ENCODE data around the gene ATP13A5. TPM values are rescaled to one million over a fixed set of nuclear protein-coding genes. Genes with fewer than 3 reads are reported as not detected.

Gene ATP13A5
- total RNA-seq, 1 donor from 2014 or later: not detected

GRCh38 chr3:193377591-193377990 is 962 bp downstream of the ATP13A5 start:
- TF ChIP-seq CTCF (IDR thresholded peaks at IDR 0.05; ENCODE audit: insufficient read depth, low read length, severe bottlenecking): no peak
- no peak for FAIRE-seq
- DNase-seq (ENCODE audit: low read depth): no peak
- Histone ChIP-seq H3K36me3 (ENCODE audit: control insufficient read depth, insufficient read depth, low read length) (no peaks in the 10 kb centered on the region), H3K27me3 (ENCODE audit: control insufficient read depth, insufficient read depth, low read length) (no peaks in the 10 kb centered on the region), H3K4me3 (ENCODE audit: low read depth, low read length) (no peak overlapping the region)

GRCh38 chr3:193375614-193376013 is 2.9 kb downstream of the ATP13A5 start:
- FAIRE-seq (no peak), DNase-seq (ENCODE audit: low read depth) (no peak)
- no peaks in the 10 kb centered on the region for H3K36me3 ChIP-seq (ENCODE audit: control insufficient read depth, insufficient read depth, low read length)
- TF ChIP-seq CTCF (IDR thresholded peaks at IDR 0.05; ENCODE audit: insufficient read depth, low read length, severe bottlenecking): no peak
- H3K4me3 ChIP-seq (ENCODE audit: low read depth, low read length): no peak overlapping the region
- H3K27me3 ChIP-seq (ENCODE audit: control insufficient read depth, insufficient read depth, low read length): no peaks in the 10 kb centered on the region

GRCh38 chr3:193372783-193373182 is 5.8 kb downstream of the ATP13A5 start:
- TF ChIP-seq CTCF (IDR thresholded peaks at IDR 0.05; ENCODE audit: insufficient read depth, low read length, severe bottlenecking): no peak
- FAIRE-seq: no peak
- Histone ChIP-seq H3K27me3 (ENCODE audit: control insufficient read depth, insufficient read depth, low read length) (no peaks in the 10 kb centered on the region), H3K4me3 (ENCODE audit: low read depth, low read length) (no peak overlapping the region), H3K36me3 (ENCODE audit: control insufficient read depth, insufficient read depth, low read length) (no peaks in the 10 kb centered on the region)
- DNase-seq (ENCODE audit: low read depth): no peak

- Histone ChIP-seq H3K4me3 (ENCODE audit: low read depth, low read length) (no peak overlapping the region), H3K36me3 (ENCODE audit: control insufficient read depth, insufficient read depth, low read length) (no peaks in the 10 kb centered on the region), H3K27me3 (ENCODE audit: control insufficient read depth, insufficient read depth, low read length) (no peaks in the 10 kb centered on the region)
- FAIRE-seq: no peak
- DNase-seq (ENCODE audit: low read depth): no peak
- TF ChIP-seq CTCF (IDR thresholded peaks at IDR 0.05; ENCODE audit: insufficient read depth, low read length, severe bottlenecking): no peak
These were observed 10.7 kb downstream of the ATP13A5 start for GRCh38 chr3:193367868-193368267.

- Histone ChIP-seq H3K36me3 (ENCODE audit: control insufficient read depth, insufficient read depth, low read length) (no peaks in the 10 kb centered on the region), H3K4me3 (ENCODE audit: low read depth, low read length) (no peak overlapping the region), H3K27me3 (ENCODE audit: control insufficient read depth, insufficient read depth, low read length) (no peaks in the 10 kb centered on the region)
- DNase-seq (ENCODE audit: low read depth): no peak
- no peak for FAIRE-seq
- no peak for TF ChIP-seq CTCF (IDR thresholded peaks at IDR 0.05; ENCODE audit: insufficient read depth, low read length, severe bottlenecking)
These were observed 21.3 kb downstream of the ATP13A5 start for GRCh38 chr3:193357291-193357690.

- Histone ChIP-seq H3K4me3 (ENCODE audit: low read depth, low read length) (no peak overlapping the region), H3K27me3 (ENCODE audit: control insufficient read depth, insufficient read depth, low read length) (no peaks in the 10 kb centered on the region), H3K36me3 (ENCODE audit: control insufficient read depth, insufficient read depth, low read length) (no peaks in the 10 kb centered on the region)
- FAIRE-seq (no peak), DNase-seq (ENCODE audit: low read depth) (no peak)
- no peak for TF ChIP-seq CTCF (IDR thresholded peaks at IDR 0.05; ENCODE audit: insufficient read depth, low read length, severe bottlenecking)
These were observed 24.1 kb downstream of the ATP13A5 start for GRCh38 chr3:193354423-193354822.
